Panc1 (cell line): ENCODE data around the gene RFX1. TPM values are rescaled to one million over a fixed set of nuclear protein-coding genes. Genes with fewer than 3 reads are reported as not detected.

Experiments used
- ATAC-seq: fragments of 200-7000 bp; cut with Tn5 transposase; 2 replicates; pipeline ENCODE4 v1.9.1; 2020; ENCODE audit warnings: mild to moderate bottlenecking, moderate library complexity
- BruUV-seq: library from RNA; stranded (reverse); fragments of 400-500 nt; replicated peaks from 2 replicates; lab custom pipeline; 2021; lab: Mats Ljungman, UMichigan
- CTCF ChIA-PET: fragments of 300-600 bp; sonication (Branson Sonifier 250); formaldehyde crosslinking; loops from one replicate; lab custom pipeline; 2022; ENCODE audit warnings: antibody characterized with exemption; lab: Charles Lee
- POLR2A ChIA-PET: fragments of 300-600 bp; sonication (Branson Sonifier 250); formaldehyde crosslinking; loops from one replicate; lab custom pipeline; 2022; ENCODE audit warnings: antibody characterized with exemption; lab: Charles Lee
- DNase-seq: peaks from one replicate; pipeline ENCODE4 v3.0.0-alpha.2; 2010; ENCODE audit warnings: low read depth, low spot score
- H3K27ac ChIP-seq: 2 replicates; pipeline ENCODE4 v1.5.1; 2011; ENCODE audit warnings: mild to moderate bottlenecking, low read length, inconsistent platforms
- H3K27me3 ChIP-seq: fragments of 200-500 bp; sonication (Bioruptor generic); 2 replicates; pipeline ENCODE4 v1.6.0; 2014; ENCODE audit warnings: low read length, inconsistent platforms; ENCODE audit not compliant: control insufficient read depth, insufficient read depth
- H3K36me3 ChIP-seq: fragments of 200-500 bp; sonication (Bioruptor generic); 2 replicates; pipeline ENCODE4 v1.5.1; 2014; ENCODE audit warnings: inconsistent platforms, mild to moderate bottlenecking, low read length, moderate library complexity; ENCODE audit not compliant: control insufficient read depth, insufficient read depth
- H3K4me1 ChIP-seq: 2 replicates; pipeline ENCODE4 v1.5.1; 2011; ENCODE audit warnings: inconsistent platforms, mild to moderate bottlenecking, low read length, moderate library complexity; ENCODE audit not compliant: control insufficient read depth, insufficient read depth
- H3K4me3 ChIP-seq, 2 experiments: 2 replicates each; pipeline ENCODE4 v1.5.1; 2011 to 2012; ENCODE audit warnings: low read depth in 2 of 2, low read length in 2 of 2, mild to moderate bottlenecking in 2 of 2, inconsistent platforms in 1 of 2, moderate library complexity in 1 of 2
- H3K9me3 ChIP-seq: fragments of 200-500 bp; sonication (Bioruptor generic); 2 replicates; pipeline ENCODE4 v1.5.1; 2014; ENCODE audit warnings: low read depth, mild to moderate bottlenecking, inconsistent platforms, low read length, moderate library complexity; ENCODE audit not compliant: control insufficient read depth, insufficient read depth
- POLR2AphosphoS5 ChIP-seq: IDR thresholded peaks from 2 replicates; pipeline ENCODE4 v1.6.1; 2012; ENCODE audit warnings: mild to moderate bottlenecking, low read depth, low read length, moderate library complexity
- SIN3A ChIP-seq: IDR thresholded peaks from 2 replicates; pipeline ENCODE4 v1.6.1; 2012; ENCODE audit warnings: low read depth, mild to moderate bottlenecking, low read length, moderate library complexity, borderline replicate concordance; ENCODE audit not compliant: insufficient read depth
- TCF7L2 ChIP-seq: IDR thresholded peaks from 2 replicates; pipeline ENCODE4 v1.6.1; 2011; ENCODE audit warnings: mild to moderate bottlenecking, low read depth, low read length, inconsistent platforms
- in situ Hi-C: cut with HindIII; loops from 2 replicates; pipeline ENCODE4 v1.10.0; 2016; ENCODE audit warnings: low sequenced_read_pairs, low pct_unique_long_range_greater_than_20kb
- intact Hi-C: fragments of 100-400 bp; cut with micrococcal nuclease; formaldehyde crosslinking; loops from one replicate; pipeline ENCODE4 v1.10.0; 2022; ENCODE audit not compliant: unreplicated experiment
- total RNA-seq: library from RNA; stranded (reverse); gene quantifications from one replicate; pipeline ENCODE4 v1.2.1, GENCODE V29; 2021; ENCODE audit not compliant: unreplicated experiment
- TF ChIP-seq, protein P1 (sequence below), 2 experiments: IDR thresholded peaks; 2 replicates each; pipeline ENCODE4 v1.6.1; 2011 to 2012; ENCODE audit warnings: low read depth in 2 of 2, control low read depth in 1 of 2, low read length in 1 of 2, mild to moderate bottlenecking in 1 of 2, moderate library complexity in 1 of 2; ENCODE audit not compliant: insufficient read depth in 1 of 2
- TF ChIP-seq, protein P2 (sequence below): fragments of 450-650 bp; IDR thresholded peaks from 2 replicates; pipeline ENCODE4 v1.5.1; 2017; ENCODE audit warnings: mild to moderate bottlenecking

Gene RFX1
- total RNA-seq, 1 experiment from 2014 or later, result 15.2 TPM

DNA sequence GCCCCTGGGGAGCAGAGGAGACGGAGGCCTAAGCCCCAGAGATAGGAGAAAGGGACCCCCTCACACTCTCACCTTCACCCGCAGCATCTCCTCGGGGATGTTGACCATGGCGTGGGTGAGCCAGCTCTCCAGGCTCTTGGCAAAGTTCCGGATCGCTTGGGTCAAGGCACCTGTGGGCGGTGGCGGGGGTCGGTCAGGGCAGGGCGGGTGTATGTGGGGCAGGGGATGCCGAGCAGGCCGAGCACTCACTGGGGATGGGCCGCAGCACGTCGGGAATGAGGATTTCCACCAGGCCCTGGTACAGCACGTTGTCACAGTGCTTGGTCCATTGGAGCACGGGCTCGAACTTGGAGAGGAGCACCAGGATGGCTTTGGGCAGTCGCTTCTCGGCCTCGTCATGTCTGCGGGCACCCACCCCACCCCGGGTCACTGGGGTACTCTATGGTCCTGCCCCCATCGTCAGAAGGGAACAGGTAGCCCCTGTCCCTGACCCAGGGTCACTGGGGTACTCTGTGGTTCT lies 40.7 kb downstream of the RFX1 start:
- TF ChIP-seq SIN3A (no peak), TCF7L2 (no peak), POLR2AphosphoS5 (no peak)
- TF ChIP-seq, protein P1, sequence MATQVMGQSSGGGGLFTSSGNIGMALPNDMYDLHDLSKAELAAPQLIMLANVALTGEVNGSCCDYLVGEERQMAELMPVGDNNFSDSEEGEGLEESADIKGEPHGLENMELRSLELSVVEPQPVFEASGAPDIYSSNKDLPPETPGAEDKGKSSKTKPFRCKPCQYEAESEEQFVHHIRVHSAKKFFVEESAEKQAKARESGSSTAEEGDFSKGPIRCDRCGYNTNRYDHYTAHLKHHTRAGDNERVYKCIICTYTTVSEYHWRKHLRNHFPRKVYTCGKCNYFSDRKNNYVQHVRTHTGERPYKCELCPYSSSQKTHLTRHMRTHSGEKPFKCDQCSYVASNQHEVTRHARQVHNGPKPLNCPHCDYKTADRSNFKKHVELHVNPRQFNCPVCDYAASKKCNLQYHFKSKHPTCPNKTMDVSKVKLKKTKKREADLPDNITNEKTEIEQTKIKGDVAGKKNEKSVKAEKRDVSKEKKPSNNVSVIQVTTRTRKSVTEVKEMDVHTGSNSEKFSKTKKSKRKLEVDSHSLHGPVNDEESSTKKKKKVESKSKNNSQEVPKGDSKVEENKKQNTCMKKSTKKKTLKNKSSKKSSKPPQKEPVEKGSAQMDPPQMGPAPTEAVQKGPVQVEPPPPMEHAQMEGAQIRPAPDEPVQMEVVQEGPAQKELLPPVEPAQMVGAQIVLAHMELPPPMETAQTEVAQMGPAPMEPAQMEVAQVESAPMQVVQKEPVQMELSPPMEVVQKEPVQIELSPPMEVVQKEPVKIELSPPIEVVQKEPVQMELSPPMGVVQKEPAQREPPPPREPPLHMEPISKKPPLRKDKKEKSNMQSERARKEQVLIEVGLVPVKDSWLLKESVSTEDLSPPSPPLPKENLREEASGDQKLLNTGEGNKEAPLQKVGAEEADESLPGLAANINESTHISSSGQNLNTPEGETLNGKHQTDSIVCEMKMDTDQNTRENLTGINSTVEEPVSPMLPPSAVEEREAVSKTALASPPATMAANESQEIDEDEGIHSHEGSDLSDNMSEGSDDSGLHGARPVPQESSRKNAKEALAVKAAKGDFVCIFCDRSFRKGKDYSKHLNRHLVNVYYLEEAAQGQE (IDR thresholded peaks at IDR 0.05; ENCODE audit: insufficient read depth in 1 of 2, low read depth in 2 of 2, low read length in 1 of 2), result no peak
- TF ChIP-seq, protein P2, sequence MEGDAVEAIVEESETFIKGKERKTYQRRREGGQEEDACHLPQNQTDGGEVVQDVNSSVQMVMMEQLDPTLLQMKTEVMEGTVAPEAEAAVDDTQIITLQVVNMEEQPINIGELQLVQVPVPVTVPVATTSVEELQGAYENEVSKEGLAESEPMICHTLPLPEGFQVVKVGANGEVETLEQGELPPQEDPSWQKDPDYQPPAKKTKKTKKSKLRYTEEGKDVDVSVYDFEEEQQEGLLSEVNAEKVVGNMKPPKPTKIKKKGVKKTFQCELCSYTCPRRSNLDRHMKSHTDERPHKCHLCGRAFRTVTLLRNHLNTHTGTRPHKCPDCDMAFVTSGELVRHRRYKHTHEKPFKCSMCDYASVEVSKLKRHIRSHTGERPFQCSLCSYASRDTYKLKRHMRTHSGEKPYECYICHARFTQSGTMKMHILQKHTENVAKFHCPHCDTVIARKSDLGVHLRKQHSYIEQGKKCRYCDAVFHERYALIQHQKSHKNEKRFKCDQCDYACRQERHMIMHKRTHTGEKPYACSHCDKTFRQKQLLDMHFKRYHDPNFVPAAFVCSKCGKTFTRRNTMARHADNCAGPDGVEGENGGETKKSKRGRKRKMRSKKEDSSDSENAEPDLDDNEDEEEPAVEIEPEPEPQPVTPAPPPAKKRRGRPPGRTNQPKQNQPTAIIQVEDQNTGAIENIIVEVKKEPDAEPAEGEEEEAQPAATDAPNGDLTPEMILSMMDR, result no peak
- no peak for ATAC-seq
- H3K27ac ChIP-seq, result no peak overlapping the region
- DNase-seq, result no peak
- no peaks in the 10 kb centered on the region for H3K9me3 ChIP-seq
- H3K36me3 ChIP-seq, result no peaks in the 10 kb centered on the region
- no TSS peak for BruUV-seq
- H3K4me1 ChIP-seq, result no peaks in the 10 kb centered on the region
- no peak overlapping the region for H3K4me3 ChIP-seq
- POLR2A ChIA-PET, result no interaction called here
- H3K27me3 ChIP-seq, result no peaks in the 10 kb centered on the region
- CTCF ChIA-PET, result no interaction called here
- in situ Hi-C loops (no loop called here), intact Hi-C loops (no loop called here)

DNA sequence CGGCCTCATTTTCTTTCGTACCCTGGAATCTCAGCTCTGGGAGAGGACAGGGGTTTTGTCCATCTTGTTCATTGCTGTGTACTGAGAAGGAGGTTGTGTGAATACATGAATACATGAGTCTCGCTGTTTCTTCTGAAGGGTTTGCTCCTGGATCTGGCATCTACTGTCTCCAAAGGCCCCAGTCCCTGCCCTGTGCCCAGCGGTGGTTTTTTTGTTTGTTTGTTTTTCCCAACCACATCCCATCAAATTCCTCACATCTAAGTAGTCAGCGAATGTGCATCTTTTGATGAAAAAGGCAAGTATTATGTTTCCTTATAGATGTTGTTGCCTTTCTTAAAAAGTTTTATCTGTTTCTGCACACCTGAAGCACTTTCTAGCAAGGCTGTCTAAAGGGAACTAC lies 41.3 kb downstream of the RFX1 start:
- no peaks in the 10 kb centered on the region for H3K4me1 ChIP-seq
- no peak for ATAC-seq
- no peaks in the 10 kb centered on the region for H3K36me3 ChIP-seq
- intact Hi-C loops, result no loop called here
- H3K4me3 ChIP-seq, result no peak overlapping the region
- in situ Hi-C loops, result no loop called here
- no peaks in the 10 kb centered on the region for H3K27me3 ChIP-seq
- H3K27ac ChIP-seq, result no peak overlapping the region
- ChIA-PET CTCF (no interaction called here), POLR2A (no interaction called here)
- H3K9me3 ChIP-seq, result no peaks in the 10 kb centered on the region
- TF ChIP-seq TCF7L2, result no peak
- no peak for TF ChIP-seq SIN3A
- no peak for TF ChIP-seq POLR2AphosphoS5
- TF ChIP-seq, protein P2, result no peak
- TF ChIP-seq, protein P1 (IDR thresholded peaks at IDR 0.05; ENCODE audit: insufficient read depth in 1 of 2, low read depth in 2 of 2, low read length in 1 of 2), result no peak
- DNase-seq, result no peak
- BruUV-seq, result TSS peak; percentile 64
